ENCODE results near the gene GFOD1. TPM values are rescaled to one million over a fixed set of nuclear protein-coding genes. Genes with fewer than 3 reads are reported as not detected.

The GFOD1 gene
- total and polyA plus RNA-seq, 10 of the 15 experiments (the other 5 are each of a cell fraction or from before 2014, with no cell fraction given) = 6.5 to 41.4 (median 16.0) TPM

DNA sequence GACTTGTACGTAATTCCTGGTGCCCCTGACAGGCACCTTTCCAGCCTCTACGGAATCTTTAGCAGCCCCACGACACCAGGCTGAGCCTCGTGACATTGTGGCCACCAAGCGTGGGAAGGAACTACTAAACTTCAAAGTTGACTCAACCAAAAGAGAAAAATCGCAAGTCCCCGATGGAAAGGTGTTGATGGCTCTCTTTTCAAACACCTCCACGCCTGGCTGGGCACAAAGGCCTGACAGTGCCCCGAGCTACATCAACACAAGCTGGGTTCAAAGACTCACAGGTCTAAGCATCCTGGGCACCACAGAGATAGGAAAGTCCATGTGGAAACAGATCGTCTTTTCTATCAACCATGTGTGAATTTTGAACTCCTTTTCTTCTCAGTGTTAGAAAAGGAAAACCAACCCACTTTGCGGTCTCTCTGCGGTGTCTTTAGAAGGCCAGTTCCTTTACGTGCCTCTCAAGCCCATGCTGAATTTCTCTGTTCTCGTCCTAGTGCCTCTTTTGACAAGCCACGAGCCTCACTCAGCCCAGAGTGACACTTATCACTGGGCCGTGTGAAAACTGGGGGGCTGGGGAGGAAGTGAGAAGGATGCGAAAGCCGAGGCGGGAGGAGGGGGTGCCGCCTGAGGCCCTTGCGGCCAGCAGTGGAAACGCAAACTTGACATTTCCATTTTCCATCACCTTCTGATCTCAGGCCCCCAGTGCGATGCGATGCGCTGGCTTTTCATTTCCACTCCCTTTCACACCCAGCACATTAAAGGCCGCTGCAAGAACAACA lies 59.4 kb downstream of the GFOD1 start (continued):
- TF ChIP-seq, protein P1, sequence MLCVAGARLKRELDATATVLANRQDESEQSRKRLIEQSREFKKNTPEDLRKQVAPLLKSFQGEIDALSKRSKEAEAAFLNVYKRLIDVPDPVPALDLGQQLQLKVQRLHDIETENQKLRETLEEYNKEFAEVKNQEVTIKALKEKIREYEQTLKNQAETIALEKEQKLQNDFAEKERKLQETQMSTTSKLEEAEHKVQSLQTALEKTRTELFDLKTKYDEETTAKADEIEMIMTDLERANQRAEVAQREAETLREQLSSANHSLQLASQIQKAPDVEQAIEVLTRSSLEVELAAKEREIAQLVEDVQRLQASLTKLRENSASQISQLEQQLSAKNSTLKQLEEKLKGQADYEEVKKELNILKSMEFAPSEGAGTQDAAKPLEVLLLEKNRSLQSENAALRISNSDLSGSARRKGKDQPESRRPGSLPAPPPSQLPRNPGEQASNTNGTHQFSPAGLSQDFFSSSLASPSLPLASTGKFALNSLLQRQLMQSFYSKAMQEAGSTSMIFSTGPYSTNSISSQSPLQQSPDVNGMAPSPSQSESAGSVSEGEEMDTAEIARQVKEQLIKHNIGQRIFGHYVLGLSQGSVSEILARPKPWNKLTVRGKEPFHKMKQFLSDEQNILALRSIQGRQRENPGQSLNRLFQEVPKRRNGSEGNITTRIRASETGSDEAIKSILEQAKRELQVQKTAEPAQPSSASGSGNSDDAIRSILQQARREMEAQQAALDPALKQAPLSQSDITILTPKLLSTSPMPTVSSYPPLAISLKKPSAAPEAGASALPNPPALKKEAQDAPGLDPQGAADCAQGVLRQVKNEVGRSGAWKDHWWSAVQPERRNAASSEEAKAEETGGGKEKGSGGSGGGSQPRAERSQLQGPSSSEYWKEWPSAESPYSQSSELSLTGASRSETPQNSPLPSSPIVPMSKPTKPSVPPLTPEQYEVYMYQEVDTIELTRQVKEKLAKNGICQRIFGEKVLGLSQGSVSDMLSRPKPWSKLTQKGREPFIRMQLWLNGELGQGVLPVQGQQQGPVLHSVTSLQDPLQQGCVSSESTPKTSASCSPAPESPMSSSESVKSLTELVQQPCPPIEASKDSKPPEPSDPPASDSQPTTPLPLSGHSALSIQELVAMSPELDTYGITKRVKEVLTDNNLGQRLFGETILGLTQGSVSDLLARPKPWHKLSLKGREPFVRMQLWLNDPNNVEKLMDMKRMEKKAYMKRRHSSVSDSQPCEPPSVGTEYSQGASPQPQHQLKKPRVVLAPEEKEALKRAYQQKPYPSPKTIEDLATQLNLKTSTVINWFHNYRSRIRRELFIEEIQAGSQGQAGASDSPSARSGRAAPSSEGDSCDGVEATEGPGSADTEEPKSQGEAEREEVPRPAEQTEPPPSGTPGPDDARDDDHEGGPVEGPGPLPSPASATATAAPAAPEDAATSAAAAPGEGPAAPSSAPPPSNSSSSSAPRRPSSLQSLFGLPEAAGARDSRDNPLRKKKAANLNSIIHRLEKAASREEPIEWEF (IDR thresholded peaks at IDR 0.05; ENCODE audit: insufficient replicate concordance, low read depth, low read length) = peak; percentile 41
- TF ChIP-seq NFYB (IDR thresholded peaks at IDR 0.05; ENCODE audit: insufficient read depth, low read depth, low read length) = 0 out of 2 replicates have a peak, but pooled peaks have one; percentile 21
- peak; percentile 85 for TF ChIP-seq TCF7 (IDR thresholded peaks at IDR 0.05; ENCODE audit: borderline replicate concordance)
- peak; percentile 87 for TF ChIP-seq BCL11A (IDR thresholded peaks at IDR 0.05; ENCODE audit: low read depth, low read length)
- no peak for TF ChIP-seq NR2C2 (IDR thresholded peaks at IDR 0.05; ENCODE audit: borderline replicate concordance, control insufficient read depth, insufficient read length, low read depth)
- TF ChIP-seq, protein P2, sequence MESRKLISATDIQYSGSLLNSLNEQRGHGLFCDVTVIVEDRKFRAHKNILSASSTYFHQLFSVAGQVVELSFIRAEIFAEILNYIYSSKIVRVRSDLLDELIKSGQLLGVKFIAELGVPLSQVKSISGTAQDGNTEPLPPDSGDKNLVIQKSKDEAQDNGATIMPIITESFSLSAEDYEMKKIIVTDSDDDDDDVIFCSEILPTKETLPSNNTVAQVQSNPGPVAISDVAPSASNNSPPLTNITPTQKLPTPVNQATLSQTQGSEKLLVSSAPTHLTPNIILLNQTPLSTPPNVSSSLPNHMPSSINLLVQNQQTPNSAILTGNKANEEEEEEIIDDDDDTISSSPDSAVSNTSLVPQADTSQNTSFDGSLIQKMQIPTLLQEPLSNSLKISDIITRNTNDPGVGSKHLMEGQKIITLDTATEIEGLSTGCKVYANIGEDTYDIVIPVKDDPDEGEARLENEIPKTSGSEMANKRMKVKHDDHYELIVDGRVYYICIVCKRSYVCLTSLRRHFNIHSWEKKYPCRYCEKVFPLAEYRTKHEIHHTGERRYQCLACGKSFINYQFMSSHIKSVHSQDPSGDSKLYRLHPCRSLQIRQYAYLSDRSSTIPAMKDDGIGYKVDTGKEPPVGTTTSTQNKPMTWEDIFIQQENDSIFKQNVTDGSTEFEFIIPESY (IDR thresholded peaks at IDR 0.05) = no peak
- TF ChIP-seq BACH1 (IDR thresholded peaks at IDR 0.05; ENCODE audit: borderline replicate concordance) = peak; percentile 92
- TF ChIP-seq SP1 (IDR thresholded peaks at IDR 0.05; ENCODE audit: low read depth, low read length) = peak; percentile 64
- TF ChIP-seq, protein P3, sequence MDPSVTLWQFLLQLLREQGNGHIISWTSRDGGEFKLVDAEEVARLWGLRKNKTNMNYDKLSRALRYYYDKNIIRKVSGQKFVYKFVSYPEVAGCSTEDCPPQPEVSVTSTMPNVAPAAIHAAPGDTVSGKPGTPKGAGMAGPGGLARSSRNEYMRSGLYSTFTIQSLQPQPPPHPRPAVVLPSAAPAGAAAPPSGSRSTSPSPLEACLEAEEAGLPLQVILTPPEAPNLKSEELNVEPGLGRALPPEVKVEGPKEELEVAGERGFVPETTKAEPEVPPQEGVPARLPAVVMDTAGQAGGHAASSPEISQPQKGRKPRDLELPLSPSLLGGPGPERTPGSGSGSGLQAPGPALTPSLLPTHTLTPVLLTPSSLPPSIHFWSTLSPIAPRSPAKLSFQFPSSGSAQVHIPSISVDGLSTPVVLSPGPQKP (IDR thresholded peaks at IDR 0.05; ENCODE audit: low read depth, low read length) = no peak; the same call in 1 of the 2 replicates
- no peak for TF ChIP-seq ZNF622 (IDR thresholded peaks at IDR 0.05)
- no peak for TF ChIP-seq NRF1 (conservative IDR thresholded peaks at IDR 0.05; ENCODE audit: low read depth, low read length)
- TF ChIP-seq CHD2 (IDR thresholded peaks at IDR 0.05; ENCODE audit: borderline replicate concordance, low read depth, low read length) = peak; percentile 93
- TF ChIP-seq YY1 (IDR thresholded peaks at IDR 0.05; ENCODE audit: low read depth, low read length) = no peak
- TF ChIP-seq BRCA1 (IDR thresholded peaks at IDR 0.05; ENCODE audit: low read depth, low read length) = no peak
- TF ChIP-seq SMARCA5 (IDR thresholded peaks at IDR 0.05) = 0 out of 2 replicates have a peak, but pooled peaks have one; percentile 14
- TF ChIP-seq SIX5 (IDR thresholded peaks at IDR 0.05; ENCODE audit: low read depth, low read length, severe bottlenecking) = no peak
- TF ChIP-seq RB1 (IDR thresholded peaks at IDR 0.05; ENCODE audit: borderline replicate concordance) = 0 out of 2 replicates have a peak, but pooled peaks have one; percentile 24
- TF ChIP-seq, protein P4, sequence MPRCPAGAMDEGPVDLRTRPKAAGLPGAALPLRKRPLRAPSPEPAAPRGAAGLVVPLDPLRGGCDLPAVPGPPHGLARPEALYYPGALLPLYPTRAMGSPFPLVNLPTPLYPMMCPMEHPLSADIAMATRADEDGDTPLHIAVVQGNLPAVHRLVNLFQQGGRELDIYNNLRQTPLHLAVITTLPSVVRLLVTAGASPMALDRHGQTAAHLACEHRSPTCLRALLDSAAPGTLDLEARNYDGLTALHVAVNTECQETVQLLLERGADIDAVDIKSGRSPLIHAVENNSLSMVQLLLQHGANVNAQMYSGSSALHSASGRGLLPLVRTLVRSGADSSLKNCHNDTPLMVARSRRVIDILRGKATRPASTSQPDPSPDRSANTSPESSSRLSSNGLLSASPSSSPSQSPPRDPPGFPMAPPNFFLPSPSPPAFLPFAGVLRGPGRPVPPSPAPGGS (IDR thresholded peaks at IDR 0.05; ENCODE audit: borderline replicate concordance, insufficient read depth, low read depth, low read length, poor library complexity, severe bottlenecking) = peak; percentile 90

Measured in GM12878 (cell line).